ENCODE measurements around the gene TMEM225B. TPM values are rescaled to one million over a fixed set of nuclear protein-coding genes. Genes with fewer than 3 reads are reported as not detected.
"Not testable (repeated sequence)": the region's sequence is repeated elsewhere in the genome, so short reads cannot be mapped to it uniquely, and the experiment has no call there.

Gene TMEM225B
- total and polyA plus RNA-seq, 4 donors: 0.20 to 1.4 (median 1.0) TPM

DNA sequence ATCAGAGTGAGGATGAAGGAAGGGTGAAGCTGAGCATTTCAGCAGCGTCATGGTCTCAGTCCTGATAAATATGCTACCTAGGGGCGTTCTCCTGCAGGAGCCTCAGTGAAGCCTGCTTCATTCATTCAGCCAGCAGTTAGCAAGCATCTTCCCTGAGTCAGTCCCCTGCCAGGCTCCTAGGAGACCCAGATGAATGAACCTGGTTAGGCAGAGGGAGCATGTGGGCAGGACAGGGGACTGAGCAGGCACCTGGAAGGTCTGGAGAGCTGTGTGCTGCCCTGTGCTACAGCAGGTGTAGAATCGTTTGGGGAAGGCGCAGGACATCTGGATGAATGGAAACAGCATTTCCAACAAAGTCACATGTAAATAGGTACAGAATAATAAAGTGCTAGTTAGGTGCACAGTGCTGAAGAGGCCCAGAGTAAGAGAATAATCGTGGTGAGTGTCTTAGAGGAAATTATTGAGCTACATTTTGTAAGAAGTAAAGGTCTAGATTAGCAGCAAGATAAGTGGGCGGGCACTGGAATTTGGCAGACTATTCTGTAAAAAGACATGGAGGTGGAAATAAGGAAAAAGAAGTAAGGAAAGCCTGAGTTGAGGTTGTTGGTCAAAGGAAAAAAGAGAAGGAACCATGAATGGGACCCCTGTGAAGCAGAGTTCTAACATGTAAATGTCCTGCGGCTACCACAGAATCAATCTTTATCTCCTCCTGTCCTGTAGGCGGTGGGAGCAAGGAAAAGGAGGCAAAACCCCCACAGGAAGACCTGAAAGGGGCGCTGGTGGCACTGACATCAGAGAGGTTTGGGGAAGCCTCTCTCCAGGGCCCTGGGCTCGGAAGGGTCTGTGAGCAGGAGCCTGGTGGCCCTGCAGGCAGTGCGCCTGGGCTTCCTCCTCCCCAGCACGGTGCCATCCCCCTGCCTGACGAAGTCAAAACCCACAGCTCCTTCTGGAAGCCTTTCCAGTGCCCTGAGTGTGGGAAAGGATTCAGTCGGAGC is 30.7 kb downstream of the TMEM225B start:
- no peaks in the 10 kb centered on the region for H3K27me3 ChIP-seq (ENCODE audit: control insufficient read depth, insufficient read depth, low read length)
- peaks cover 75% of the 10 kb centered on the region for H3K36me3 ChIP-seq (ENCODE audit: control insufficient read depth, insufficient read depth, low read length)
- no peaks in the 10 kb centered on the region for H3K9me3 ChIP-seq (ENCODE audit: control insufficient read depth, insufficient read depth, low read length)
- no peak overlapping the region for H3K4me3 ChIP-seq (ENCODE audit: low read depth, low read length)
- no peak overlapping the region for H3K27ac ChIP-seq (ENCODE audit: low read depth, low read length)
- H3K4me1 ChIP-seq (ENCODE audit: control insufficient read depth, insufficient read depth, low read length): no peaks in the 10 kb centered on the region
- DNase-seq (ENCODE audit: low read depth in 4 of 6, low spot score in 6 of 6): no peak
- 71% methylated on average over 9 of the region's 14 CpGs for WGBS (ENCODE audit: insufficient coverage)

DNA sequence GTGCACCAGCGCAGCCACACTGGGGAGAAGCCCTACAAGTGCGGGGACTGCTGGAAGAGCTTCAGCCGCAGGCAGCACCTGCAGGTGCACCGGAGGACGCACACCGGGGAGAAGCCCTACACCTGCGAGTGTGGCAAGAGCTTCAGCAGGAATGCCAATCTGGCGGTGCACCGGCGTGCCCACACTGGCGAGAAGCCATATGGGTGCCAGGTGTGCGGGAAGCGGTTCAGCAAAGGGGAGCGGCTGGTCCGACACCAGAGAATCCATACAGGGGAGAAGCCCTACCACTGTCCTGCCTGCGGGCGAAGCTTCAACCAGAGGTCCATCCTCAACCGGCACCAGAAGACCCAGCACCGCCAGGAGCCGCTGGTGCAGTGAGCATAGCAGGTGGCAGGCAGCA is 31.6 kb downstream of the TMEM225B start:
- H3K9me3 ChIP-seq (ENCODE audit: control insufficient read depth, insufficient read depth, low read length): no peaks in the 10 kb centered on the region
- no peak overlapping the region for H3K4me3 ChIP-seq (ENCODE audit: low read depth, low read length)
- 98% methylated on average over 20 of the region's 20 CpGs for whole genome bisulfite sequencing (ENCODE audit: insufficient coverage)
- H3K27me3 ChIP-seq (ENCODE audit: control insufficient read depth, insufficient read depth, low read length): no peaks in the 10 kb centered on the region
- no peak overlapping the region for H3K27ac ChIP-seq (ENCODE audit: low read depth, low read length)
- H3K36me3 ChIP-seq (ENCODE audit: control insufficient read depth, insufficient read depth, low read length): peaks cover 71% of the 10 kb centered on the region
- no peak for DNase-seq (ENCODE audit: low read depth in 4 of 6, low spot score in 6 of 6)
- no peaks in the 10 kb centered on the region for H3K4me1 ChIP-seq (ENCODE audit: control insufficient read depth, insufficient read depth, low read length)

DNA sequence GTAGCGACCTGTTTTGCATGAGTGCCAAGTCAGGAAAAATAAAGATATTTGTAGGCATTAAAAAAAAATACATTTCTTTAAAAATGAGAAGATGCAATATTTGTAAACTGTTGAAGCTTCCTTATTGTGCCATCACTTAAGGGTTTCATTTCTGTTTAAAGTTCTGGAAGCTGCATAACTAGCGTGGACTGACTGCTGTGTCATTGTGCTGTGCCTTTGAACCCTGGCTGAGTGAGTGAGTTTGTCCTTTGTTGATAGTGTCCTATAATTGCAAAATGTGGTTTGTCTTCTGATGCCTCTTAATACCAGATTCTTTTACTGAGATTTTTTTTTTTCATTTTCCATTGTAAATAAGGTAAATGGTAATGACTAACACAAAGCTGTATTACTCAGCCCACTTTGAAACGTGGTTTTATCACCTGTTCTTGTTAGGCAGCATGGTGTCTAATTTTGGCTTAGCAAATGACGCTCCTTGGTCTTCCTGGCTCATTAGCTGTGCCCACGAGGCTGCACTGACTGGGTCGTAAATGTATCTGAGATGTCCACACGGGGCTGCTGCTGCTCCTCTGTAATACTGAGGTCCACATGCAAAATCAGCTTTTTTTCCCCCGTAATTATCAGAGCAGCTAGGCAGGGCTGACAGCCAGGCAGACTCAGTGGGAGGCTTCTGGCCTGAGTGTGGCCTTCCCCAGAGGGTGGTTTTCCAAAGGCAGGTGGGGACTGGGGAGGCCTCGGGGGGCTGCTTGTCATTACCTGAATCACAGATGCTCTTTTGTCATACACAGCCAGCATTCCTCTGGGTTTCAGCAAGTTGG is 33.4 kb downstream of the TMEM225B start:
- 50% methylated on average over 6 of the region's 9 CpGs for whole genome bisulfite sequencing (ENCODE audit: insufficient coverage)
- no peaks in the 10 kb centered on the region for H3K4me1 ChIP-seq (ENCODE audit: control insufficient read depth, insufficient read depth, low read length)
- no peaks in the 10 kb centered on the region for H3K9me3 ChIP-seq (ENCODE audit: control insufficient read depth, insufficient read depth, low read length)
- H3K27ac ChIP-seq (ENCODE audit: low read depth, low read length): no peak overlapping the region
- peak in 4 of 6 donors; percentile 6 to 51 (median 21) for DNase-seq (ENCODE audit: low read depth in 4 of 6, low spot score in 6 of 6)
- H3K4me3 ChIP-seq (ENCODE audit: low read depth, low read length): no peak overlapping the region
- H3K27me3 ChIP-seq (ENCODE audit: control insufficient read depth, insufficient read depth, low read length): no peaks in the 10 kb centered on the region
- peaks cover 53% of the 10 kb centered on the region for H3K36me3 ChIP-seq (ENCODE audit: control insufficient read depth, insufficient read depth, low read length)

DNA sequence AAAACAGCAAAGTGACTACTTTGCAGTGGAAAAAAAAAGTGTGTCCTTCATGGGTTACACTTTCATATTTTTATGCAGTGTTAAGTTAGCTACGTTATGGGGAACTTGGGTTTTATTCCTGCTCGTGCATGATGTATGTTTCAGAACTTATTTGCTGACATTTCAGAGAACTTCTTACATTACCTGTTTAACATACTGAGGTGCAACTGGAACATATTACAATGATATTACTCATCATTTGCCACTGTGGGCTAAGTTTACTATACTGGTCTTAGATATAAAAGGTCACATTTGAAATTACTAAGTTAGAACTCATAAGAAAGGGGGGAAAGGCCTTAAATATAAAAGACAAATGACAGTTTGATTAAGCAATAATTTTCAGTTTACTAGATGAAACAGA is 39.3 kb downstream of the TMEM225B start:
- not testable (repeated sequence) for H3K9me3 ChIP-seq (ENCODE audit: control insufficient read depth, insufficient read depth, low read length); H3K4me3 ChIP-seq (ENCODE audit: low read depth, low read length); H3K4me1 ChIP-seq (ENCODE audit: control insufficient read depth, insufficient read depth, low read length); DNase-seq (ENCODE audit: low read depth in 4 of 6, low spot score in 6 of 6); H3K27me3 ChIP-seq (ENCODE audit: control insufficient read depth, insufficient read depth, low read length); H3K27ac ChIP-seq (ENCODE audit: low read depth, low read length)
- peaks cover 20% of the 10 kb centered on the region for H3K36me3 ChIP-seq (ENCODE audit: control insufficient read depth, insufficient read depth, low read length)
- no CpG with 5 or more reads among the region's 2 CpGs for WGBS (ENCODE audit: insufficient coverage)

DNA sequence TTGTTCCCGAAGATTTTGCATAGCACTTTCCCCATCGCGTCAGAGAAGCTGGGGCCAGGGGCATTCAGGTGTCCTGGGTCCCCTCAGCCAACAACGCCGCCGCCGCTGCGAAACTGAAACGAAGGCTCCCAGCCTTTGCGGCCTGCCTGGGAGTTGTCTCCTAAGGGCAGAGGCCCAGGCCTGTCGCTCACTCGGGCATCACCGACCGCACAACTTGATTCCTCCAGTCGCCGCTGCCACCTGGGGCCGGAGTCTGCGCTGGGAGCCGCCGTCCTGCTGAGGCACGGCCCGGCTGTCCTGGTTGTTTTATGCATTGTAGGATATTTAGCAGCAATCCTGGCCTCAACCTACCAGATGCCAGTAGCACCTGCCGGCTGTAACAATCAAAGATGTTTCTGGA is 40.7 kb downstream of the TMEM225B start:
- H3K4me3 ChIP-seq (ENCODE audit: low read depth, low read length): no peak overlapping the region
- H3K27ac ChIP-seq (ENCODE audit: low read depth, low read length): no peak overlapping the region
- no peaks in the 10 kb centered on the region for H3K4me1 ChIP-seq (ENCODE audit: control insufficient read depth, insufficient read depth, low read length)
- H3K9me3 ChIP-seq (ENCODE audit: control insufficient read depth, insufficient read depth, low read length): no peaks in the 10 kb centered on the region
- peaks cover 13% of the 10 kb centered on the region for H3K36me3 ChIP-seq (ENCODE audit: control insufficient read depth, insufficient read depth, low read length)
- no peaks in the 10 kb centered on the region for H3K27me3 ChIP-seq (ENCODE audit: control insufficient read depth, insufficient read depth, low read length)
- 90% methylated on average over 23 of the region's 23 CpGs for WGBS (ENCODE audit: insufficient coverage)
- DNase-seq (ENCODE audit: low read depth in 4 of 6, low spot score in 6 of 6): no peak

DNA sequence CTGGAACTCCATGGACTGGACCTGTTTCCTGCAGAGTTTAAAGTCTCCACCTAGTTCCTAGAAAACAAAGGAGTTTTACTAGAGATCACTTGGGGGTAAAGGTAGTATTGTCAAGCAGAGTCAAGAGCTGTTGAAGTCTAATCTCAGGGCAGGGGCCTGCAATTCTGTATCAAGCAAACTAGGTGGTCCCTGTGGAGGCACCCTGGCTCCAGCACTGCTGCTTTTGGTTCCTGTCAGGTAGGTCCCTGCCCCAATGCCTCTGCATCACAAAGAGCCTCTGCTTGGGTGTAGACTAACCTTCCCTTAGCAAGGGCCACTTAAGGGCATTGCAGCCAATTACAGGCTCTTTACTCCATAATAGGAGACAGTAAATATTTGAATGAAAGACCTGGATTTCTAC is 41.2 kb downstream of the TMEM225B start:
- DNase-seq (ENCODE audit: low read depth in 4 of 6, low spot score in 6 of 6): no peak
- H3K36me3 ChIP-seq (ENCODE audit: control insufficient read depth, insufficient read depth, low read length): peaks cover 8% of the 10 kb centered on the region
- H3K27ac ChIP-seq (ENCODE audit: low read depth, low read length): no peak overlapping the region
- H3K27me3 ChIP-seq (ENCODE audit: control insufficient read depth, insufficient read depth, low read length): no peaks in the 10 kb centered on the region
- H3K4me3 ChIP-seq (ENCODE audit: low read depth, low read length): no peak overlapping the region
- no peaks in the 10 kb centered on the region for H3K9me3 ChIP-seq (ENCODE audit: control insufficient read depth, insufficient read depth, low read length)
- H3K4me1 ChIP-seq (ENCODE audit: control insufficient read depth, insufficient read depth, low read length): no peaks in the 10 kb centered on the region

DNA sequence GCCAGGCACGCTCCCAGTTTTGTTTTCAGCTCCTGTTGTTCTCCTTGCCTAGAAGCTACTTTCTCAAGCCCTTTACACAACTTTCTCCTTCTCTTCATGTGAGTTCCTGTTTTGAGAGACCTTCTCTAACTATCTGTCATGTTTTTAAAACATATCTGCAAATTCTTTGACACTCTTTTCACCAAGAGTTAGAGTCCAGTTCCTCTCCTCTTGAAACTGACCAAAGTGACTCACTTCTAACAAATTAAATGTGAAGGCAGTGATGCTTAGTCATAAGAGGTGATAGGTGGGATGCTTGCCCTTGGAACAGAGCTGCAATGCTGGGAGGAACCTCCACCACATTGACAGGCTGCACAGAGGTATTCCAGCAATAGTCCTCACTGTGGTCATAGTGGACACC is 44.0 kb downstream of the TMEM225B start:
- Histone ChIP-seq H3K4me1 (ENCODE audit: control insufficient read depth, insufficient read depth, low read length) (no peaks in the 10 kb centered on the region), H3K27me3 (ENCODE audit: control insufficient read depth, insufficient read depth, low read length) (no peaks in the 10 kb centered on the region), H3K27ac (ENCODE audit: low read depth, low read length) (no peak overlapping the region), H3K9me3 (ENCODE audit: control insufficient read depth, insufficient read depth, low read length) (no peaks in the 10 kb centered on the region), H3K36me3 (ENCODE audit: control insufficient read depth, insufficient read depth, low read length) (peaks cover 13% of the 10 kb centered on the region), H3K4me3 (ENCODE audit: low read depth, low read length) (no peak overlapping the region)
- no peak for DNase-seq (ENCODE audit: low read depth in 4 of 6, low spot score in 6 of 6)
- WGBS (ENCODE audit: insufficient coverage): 93% methylated on average over 1 of the region's 1 CpG

DNA sequence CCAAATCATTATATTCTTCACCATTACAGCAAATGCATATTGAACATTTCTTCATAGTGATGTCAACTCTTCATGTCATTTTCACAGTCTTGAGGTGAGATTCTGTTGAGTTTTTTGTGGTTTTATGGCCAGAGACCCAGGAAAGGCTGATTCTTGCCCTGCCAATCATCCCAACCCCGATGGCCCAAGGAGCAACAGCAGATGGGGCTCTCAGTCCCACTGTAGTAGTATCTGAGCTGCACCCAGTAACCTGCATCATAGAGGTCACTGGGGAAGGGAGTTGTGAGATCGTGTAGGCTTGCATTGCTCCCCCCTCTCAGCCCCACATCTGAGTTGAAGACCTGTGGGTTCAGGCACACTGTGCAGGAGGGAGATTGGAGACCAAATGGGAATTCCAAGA is 45.4 kb downstream of the TMEM225B start:
- H3K4me3 ChIP-seq (ENCODE audit: low read depth, low read length): no peak overlapping the region
- H3K36me3 ChIP-seq (ENCODE audit: control insufficient read depth, insufficient read depth, low read length): peaks cover 11% of the 10 kb centered on the region
- no peaks in the 10 kb centered on the region for H3K9me3 ChIP-seq (ENCODE audit: control insufficient read depth, insufficient read depth, low read length)
- no peaks in the 10 kb centered on the region for H3K27me3 ChIP-seq (ENCODE audit: control insufficient read depth, insufficient read depth, low read length)
- 88% methylated on average over 1 of the region's 2 CpGs for WGBS (ENCODE audit: insufficient coverage)
- no peak for DNase-seq (ENCODE audit: low read depth in 4 of 6, low spot score in 6 of 6)
- H3K27ac ChIP-seq (ENCODE audit: low read depth, low read length): no peak overlapping the region
- H3K4me1 ChIP-seq (ENCODE audit: control insufficient read depth, insufficient read depth, low read length): no peaks in the 10 kb centered on the region

DNA sequence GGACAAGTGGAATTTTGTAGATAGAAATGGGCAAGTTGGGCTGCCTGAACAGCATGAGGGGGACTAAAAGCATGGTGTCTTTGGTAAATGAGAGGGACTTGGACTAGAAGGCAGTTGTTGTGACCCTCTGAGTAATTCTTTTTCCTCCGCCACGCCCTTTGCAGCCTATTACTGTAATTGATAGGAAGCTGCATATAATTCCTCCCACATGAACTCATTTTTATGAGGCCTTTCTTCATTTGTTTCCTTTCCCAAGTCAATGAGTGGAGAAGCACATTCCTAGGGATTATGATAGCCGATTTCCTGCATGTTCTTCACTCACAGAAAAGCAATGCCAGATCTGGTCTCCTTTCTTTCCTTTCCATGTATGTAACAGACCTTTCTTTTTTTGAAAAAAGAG is 46.4 kb downstream of the TMEM225B start:
- H3K4me1 ChIP-seq (ENCODE audit: control insufficient read depth, insufficient read depth, low read length): no peaks in the 10 kb centered on the region
- H3K27me3 ChIP-seq (ENCODE audit: control insufficient read depth, insufficient read depth, low read length): no peaks in the 10 kb centered on the region
- peaks cover 6% of the 10 kb centered on the region for H3K36me3 ChIP-seq (ENCODE audit: control insufficient read depth, insufficient read depth, low read length)
- no peak for DNase-seq (ENCODE audit: low read depth in 4 of 6, low spot score in 6 of 6)
- H3K4me3 ChIP-seq (ENCODE audit: low read depth, low read length): no peak overlapping the region
- no peak overlapping the region for H3K27ac ChIP-seq (ENCODE audit: low read depth, low read length)
- WGBS (ENCODE audit: insufficient coverage): 100% methylated on average over 1 of the region's 3 CpGs
- no peaks in the 10 kb centered on the region for H3K9me3 ChIP-seq (ENCODE audit: control insufficient read depth, insufficient read depth, low read length)
